H9 (cell line): ENCODE results near the gene ENOX2. TPM values are rescaled to one million over a fixed set of nuclear protein-coding genes. Genes with fewer than 3 reads are reported as not detected.

ENCODE experiments used
- DNase-seq: peaks from one replicate; pipeline ENCODE4 v3.0.0-alpha.2; 2017
- H2AFZ ChIP-seq: one replicate; pipeline ENCODE4 v1.6.1; 2013; ENCODE audit warnings: mild to moderate bottlenecking, low read length, control low read depth, moderate library complexity
- H2AK5ac ChIP-seq: 2 replicates; pipeline ENCODE4 v1.6.1; 2013; ENCODE audit warnings: low read length, control low read depth, mixed read lengths; ENCODE audit not compliant: insufficient read length
- H2BK120ac ChIP-seq: one replicate; pipeline ENCODE4 v1.6.1; 2013; ENCODE audit warnings: low read depth, mild to moderate bottlenecking, low read length, control low read depth, inconsistent platforms; ENCODE audit not compliant: poor library complexity, severe bottlenecking
- H2BK12ac ChIP-seq: 2 replicates; pipeline ENCODE4 v1.6.1; 2013; ENCODE audit warnings: low read length, control low read depth, mixed read lengths, low read depth; ENCODE audit not compliant: insufficient read length
- H2BK15ac ChIP-seq: 2 replicates; pipeline ENCODE4 v1.6.1; 2013; ENCODE audit warnings: low read depth, low read length, control low read depth
- H2BK20ac ChIP-seq: one replicate; pipeline ENCODE4 v1.6.1; 2013; ENCODE audit warnings: low read depth, mild to moderate bottlenecking, low read length, control low read depth, inconsistent platforms; ENCODE audit not compliant: poor library complexity, severe bottlenecking
- H2BK5ac ChIP-seq: 2 replicates; pipeline ENCODE4 v1.6.1; 2013; ENCODE audit warnings: low read length, control low read depth, mixed read lengths; ENCODE audit not compliant: insufficient read length
- H3K14ac ChIP-seq: 2 replicates; pipeline ENCODE4 v1.6.1; 2013; ENCODE audit warnings: low read length, control low read depth; ENCODE audit not compliant: insufficient read depth
- H3K18ac ChIP-seq: 2 replicates; pipeline ENCODE4 v1.6.1; 2013; ENCODE audit warnings: low read depth, mild to moderate bottlenecking, mixed read lengths, low read length, control low read depth; ENCODE audit not compliant: insufficient read length
- H3K23ac ChIP-seq: 2 replicates; pipeline ENCODE4 v1.6.1; 2013; ENCODE audit warnings: low read length, control low read depth, mixed read lengths, low read depth; ENCODE audit not compliant: insufficient read length
- H3K23me2 ChIP-seq: 2 replicates; pipeline ENCODE4 v1.6.1; 2013; ENCODE audit warnings: low read depth, mild to moderate bottlenecking, mixed read lengths, low read length, control low read depth; ENCODE audit not compliant: insufficient read length, poor library complexity, severe bottlenecking
- H3K27ac ChIP-seq: 2 replicates; pipeline ENCODE4 v1.5.1; 2013; ENCODE audit warnings: low read length, control low read depth, mixed read lengths, low read depth; ENCODE audit not compliant: insufficient read length
- H3K27me3 ChIP-seq: 2 replicates; pipeline ENCODE4 v1.6.1; 2013; ENCODE audit warnings: low read length, control low read depth, inconsistent platforms; ENCODE audit not compliant: insufficient read depth
- H3K4ac ChIP-seq: 2 replicates; pipeline ENCODE4 v1.6.1; 2013; ENCODE audit warnings: low read depth, mild to moderate bottlenecking, control low read depth, inconsistent platforms, low read length, moderate library complexity
- H3K4me1 ChIP-seq: 2 replicates; pipeline ENCODE4 v1.6.1; 2013; ENCODE audit warnings: low read length, control low read depth, inconsistent platforms; ENCODE audit not compliant: insufficient read depth
- H3K4me2 ChIP-seq: 2 replicates; pipeline ENCODE4 v1.6.1; 2013; ENCODE audit warnings: low read length, control low read depth, mixed read lengths; ENCODE audit not compliant: insufficient read length, insufficient read depth
- H3K56ac ChIP-seq: 2 replicates; pipeline ENCODE4 v1.6.1; 2013; ENCODE audit warnings: low read depth, mild to moderate bottlenecking, mixed read lengths, low read length, control low read depth; ENCODE audit not compliant: insufficient read length
- H3K79me1 ChIP-seq: 2 replicates; pipeline ENCODE4 v1.6.1; 2013; ENCODE audit warnings: low read depth, mild to moderate bottlenecking, moderate library complexity, low read length, control low read depth, inconsistent platforms; ENCODE audit not compliant: insufficient read depth, poor library complexity, severe bottlenecking
- H3K79me2 ChIP-seq: 2 replicates; pipeline ENCODE4 v1.6.1; 2013; ENCODE audit warnings: low read length, control low read depth, inconsistent platforms; ENCODE audit not compliant: insufficient read depth
- H3K9ac ChIP-seq: 2 replicates; pipeline ENCODE4 v1.6.1; 2013; ENCODE audit warnings: low read length, control low read depth, mixed read lengths; ENCODE audit not compliant: insufficient read length; ENCODE audit errors: extremely low read depth
- H3K9me3 ChIP-seq: one replicate; pipeline ENCODE4 v1.6.1; 2013; ENCODE audit warnings: low read depth, low read length, inconsistent platforms; ENCODE audit not compliant: control insufficient read depth
- H3T11ph ChIP-seq: one replicate; pipeline ENCODE4 v1.6.1; 2013; ENCODE audit warnings: mild to moderate bottlenecking, low read length, control low read depth, inconsistent platforms
- H4K20me1 ChIP-seq: one replicate; pipeline ENCODE4 v1.6.1; 2013; ENCODE audit not compliant: control insufficient read depth, insufficient read length, insufficient read depth
- H4K5ac ChIP-seq: 2 replicates; pipeline ENCODE4 v1.6.1; 2013; ENCODE audit warnings: low read depth, mild to moderate bottlenecking, mixed read lengths, low read length, control low read depth; ENCODE audit not compliant: insufficient read length
- H4K8ac ChIP-seq: replicated peaks from 2 replicates; pipeline ENCODE4 v1.6.1; 2013; ENCODE audit warnings: low read length, control low read depth, mixed read lengths, low read depth; ENCODE audit not compliant: insufficient read length
- H4K91ac ChIP-seq: 2 replicates; pipeline ENCODE4 v1.6.1; 2013; ENCODE audit warnings: low read depth, mild to moderate bottlenecking, moderate library complexity, mixed read lengths, low read length, control low read depth; ENCODE audit not compliant: insufficient read length
- H3K27ac Mint-ChIP-seq, 3 experiments: 2 replicates in 2 of 3; 3 replicates in 1 of 3; pipeline ENCODE4 v1.8.0; 2020 to 2021; ENCODE audit warnings: mixed read lengths in 3 of 3, mild to moderate bottlenecking in 1 of 3, moderate library complexity in 1 of 3
- H3K27me3 Mint-ChIP-seq: 2 replicates; pipeline ENCODE4 v1.8.0; 2021; ENCODE audit warnings: low read depth, mild to moderate bottlenecking, moderate library complexity, mixed read lengths
- H3K36me3 Mint-ChIP-seq, 3 experiments: 2 replicates in 2 of 3; 3 replicates in 1 of 3; pipeline ENCODE4 v1.8.0; 2020 to 2021; ENCODE audit warnings: low read depth in 3 of 3, mixed read lengths in 3 of 3; ENCODE audit not compliant: insufficient read depth in 1 of 3
- H3K4me1 Mint-ChIP-seq, 2 experiments: 2 replicates each; pipeline ENCODE4 v1.8.0; 2020; ENCODE audit warnings: mixed read lengths in 2 of 2
- H3K4me3 Mint-ChIP-seq, 2 experiments: 2 replicates in 1 of 2; 3 replicates in 1 of 2; pipeline ENCODE4 v1.8.0; 2020 to 2021; ENCODE audit warnings: mild to moderate bottlenecking in 2 of 2, mixed read lengths in 2 of 2, moderate library complexity in 1 of 2
- H3K9me3 Mint-ChIP-seq, 2 experiments: 2 replicates in 1 of 2; 3 replicates in 1 of 2; pipeline ENCODE4 v1.8.0; 2020; ENCODE audit warnings: mild to moderate bottlenecking in 2 of 2, mixed read lengths in 2 of 2, moderate library complexity in 1 of 2
- CTCF ChIP-seq: fragments of 200-600 bp; sonication (generic); conservative IDR thresholded peaks from 3 replicates; pipeline ENCODE4 v1.8.0; 2021; ENCODE audit warnings: antibody characterized with exemption, mild to moderate bottlenecking
- WGBS: extraction: QIAGEN DNeasy Blood & Tissue Kit; methylation state at CpG from one replicate; pipeline ENCODE4 v1.1.7; 2013; ENCODE audit warnings: missing lambda C conversion rate, low lambda C conversion rate, mixed read lengths; ENCODE audit not compliant: insufficient read length; ENCODE audit errors: extremely low coverage; 5-methylcytosine and 5-hydroxymethylcytosine counted together
- total RNA-seq: library from RNA; stranded (reverse); gene quantifications from 2 replicates; pipeline ENCODE4 v1.2.1, GENCODE V29; 2021

Gene ENOX2
- total RNA-seq, 1 experiment from 2014 or later: 17.7 TPM

- Mint-ChIP-seq H3K36me3 (no peaks in the 10 kb centered on the region), H3K27ac (no peak overlapping the region), H3K4me3 (no peak overlapping the region), H3K9me3 (no peaks in the 10 kb centered on the region), H3K4me1 (peaks cover 8 to 26% of the 10 kb centered on the region in 2 experiments), H3K27me3 (no peaks in the 10 kb centered on the region)
- H3K27me3 ChIP-seq: no peaks in the 10 kb centered on the region
- no peak for TF ChIP-seq CTCF
- H3K9ac ChIP-seq: no peak overlapping the region
- H3K23me2 ChIP-seq: no peaks in the 10 kb centered on the region
- no peak for DNase-seq
- H3K27ac ChIP-seq: no peak overlapping the region
- H3K23ac ChIP-seq: no peak overlapping the region
- no CpG with 5 or more reads among the region's 2 CpGs for WGBS
- no peaks in the 10 kb centered on the region for H3K79me1 ChIP-seq
- H4K91ac ChIP-seq: no peak overlapping the region
- no peak overlapping the region for H2BK120ac ChIP-seq
- H2BK12ac ChIP-seq: no peak overlapping the region
- no peak overlapping the region for H3K56ac ChIP-seq
- H2BK20ac ChIP-seq: no peak overlapping the region
- H2BK15ac ChIP-seq: no peak overlapping the region
- no peak overlapping the region for H2BK5ac ChIP-seq
- H3K4me1 ChIP-seq: no peaks in the 10 kb centered on the region
- no peaks in the 10 kb centered on the region for H3K79me2 ChIP-seq
- H4K8ac ChIP-seq: no peak overlapping the region
- no peaks in the 10 kb centered on the region for H4K20me1 ChIP-seq
- H3T11ph ChIP-seq: no peak overlapping the region
- H3K9me3 ChIP-seq: no peaks in the 10 kb centered on the region
- H2AFZ ChIP-seq: no peak overlapping the region
- no peak overlapping the region for H4K5ac ChIP-seq
- H3K4me2 ChIP-seq: no peak overlapping the region
- H3K18ac ChIP-seq: no peak overlapping the region
- H3K14ac ChIP-seq: no peak overlapping the region
- no peak overlapping the region for H2AK5ac ChIP-seq
- no peak overlapping the region for H3K4ac ChIP-seq
Observed at GRCh38 chrX:130885508-130885907, 17.5 kb downstream of the ENOX2 start.
